Hepatocyte (in vitro differentiated cells): ENCODE data around the gene CYP27B1. TPM values are rescaled to one million over a fixed set of nuclear protein-coding genes. Genes with fewer than 3 reads are reported as not detected.

ENCODE experiments used
- DNase-seq: peaks from one replicate; pipeline ENCODE4 v3.0.0-alpha.2; 2016; ENCODE audit warnings: low spot score
- H2AFZ ChIP-seq: fragments of 200-600 bp; sonication (generic); 2 replicates; pipeline ENCODE4 v1.6.0; 2016; ENCODE audit warnings: antibody characterized with exemption, mild to moderate bottlenecking
- H3K27ac ChIP-seq: fragments of 200-600 bp; sonication (generic); 2 replicates; pipeline ENCODE4 v1.5.1; 2016; ENCODE audit warnings: mild to moderate bottlenecking
- H3K27me3 ChIP-seq: fragments of 200-600 bp; sonication (generic); 2 replicates; pipeline ENCODE4 v1.6.1; 2016
- H3K36me3 ChIP-seq: fragments of 200-600 bp; sonication (generic); replicated peaks from 2 replicates; pipeline ENCODE4 v1.5.1; 2016; ENCODE audit warnings: low read depth; ENCODE audit not compliant: insufficient read depth
- H3K4me1 ChIP-seq: fragments of 200-600 bp; sonication (generic); 2 replicates; pipeline ENCODE4 v1.5.1; 2016; ENCODE audit warnings: mild to moderate bottlenecking, moderate library complexity; ENCODE audit not compliant: insufficient read depth
- H3K4me2 ChIP-seq: fragments of 200-600 bp; sonication (generic); 2 replicates; pipeline ENCODE4 v1.6.0; 2016
- H3K4me3 ChIP-seq: fragments of 200-600 bp; sonication (generic); 2 replicates; pipeline ENCODE4 v1.5.1; 2016; ENCODE audit warnings: mild to moderate bottlenecking
- H3K79me2 ChIP-seq: fragments of 200-600 bp; sonication (generic); 2 replicates; pipeline ENCODE4 v1.6.0; 2017; ENCODE audit warnings: mild to moderate bottlenecking
- H3K9me2 ChIP-seq: fragments of 200-600 bp; sonication (generic); replicated peaks from 2 replicates; pipeline ENCODE4 v1.6.0; 2017; ENCODE audit warnings: mild to moderate bottlenecking; ENCODE audit not compliant: insufficient read depth
- H3K9me3 ChIP-seq: fragments of 200-600 bp; sonication (generic); 2 replicates; pipeline ENCODE4 v1.5.1; 2016; ENCODE audit warnings: low read depth, mild to moderate bottlenecking
- H4K20me1 ChIP-seq: fragments of 200-600 bp; sonication (generic); 2 replicates; pipeline ENCODE4 v1.6.0; 2016; ENCODE audit warnings: mild to moderate bottlenecking; ENCODE audit not compliant: insufficient read depth, poor library complexity, severe bottlenecking
- CTCF ChIP-seq: fragments of 200-600 bp; sonication (generic); IDR thresholded peaks from 2 replicates; pipeline ENCODE4 v1.5.1; 2016; ENCODE audit warnings: antibody characterized with exemption, mild to moderate bottlenecking; ENCODE audit not compliant: poor library complexity
- EZH2 ChIP-seq: fragments of 200-600 bp; sonication (generic); IDR thresholded peaks from 2 replicates; pipeline ENCODE4 v1.6.1; 2016; ENCODE audit warnings: antibody characterized with exemption, mild to moderate bottlenecking, borderline replicate concordance
- EZH2phosphoT487 ChIP-seq: fragments of 200-600 bp; sonication (generic); IDR thresholded peaks from one replicate; pipeline ENCODE4 v1.6.1; 2018; ENCODE audit warnings: antibody characterized with exemption, mild to moderate bottlenecking, low read depth, moderate library complexity; ENCODE audit not compliant: unreplicated experiment, severe bottlenecking
- WGBS: methylation state at CpG from one replicate; pipeline ENCODE4 v1.1.6; 2016; ENCODE audit warnings: low lambda C conversion rate; ENCODE audit errors: missing lambda C conversion rate; 5-methylcytosine and 5-hydroxymethylcytosine counted together
- polyA plus RNA-seq: library from polyadenylated mRNA; unstranded; fragments of >200 nt; fragmentation: Nextera tagmentation; extraction: Ambion mirVana; gene quantifications from 2 replicates; pipeline ENCODE4 v1.2.1, GENCODE V29; 2016
- total RNA-seq: library from RNA; depleted of rRNA; stranded (reverse); fragments of >200 nt; gene quantifications from 2 replicates; pipeline ENCODE4 v1.2.3, GENCODE V29; 2014

Gene CYP27B1
- total and polyA plus RNA-seq, 2 experiments from 2014 or later = 0.23 to 2.3 TPM

- DNase-seq = no peak
- Histone ChIP-seq H4K20me1 (no peaks in the 10 kb centered on the region), H2AFZ (no peak overlapping the region), H3K79me2 (no peaks in the 10 kb centered on the region), H3K27me3 (no peaks in the 10 kb centered on the region), H3K4me3 (no peak overlapping the region), H3K36me3 (no peaks in the 10 kb centered on the region), H3K27ac (no peak overlapping the region), H3K9me2 (no peaks in the 10 kb centered on the region), H3K4me2 (no peak overlapping the region), H3K4me1 (no peaks in the 10 kb centered on the region), H3K9me3 (no peaks in the 10 kb centered on the region)
- TF ChIP-seq CTCF (no peak), EZH2 (no peak), EZH2phosphoT487 (no peak)
- WGBS = 96% methylated on average over 5 of the region's 5 CpGs
Observed at GRCh38 chr12:57810450-57810849, 43.6 kb upstream of the CYP27B1 start.

GRCh38 chr12:57809425-57809824 lies 42.5 kb upstream of the CYP27B1 start:
- Histone ChIP-seq H3K27me3 (no peaks in the 10 kb centered on the region), H3K36me3 (no peaks in the 10 kb centered on the region), H2AFZ (no peak overlapping the region), H3K4me2 (no peak overlapping the region), H3K4me1 (no peaks in the 10 kb centered on the region), H3K4me3 (no peak overlapping the region), H3K27ac (no peak overlapping the region), H3K9me2 (no peaks in the 10 kb centered on the region), H3K9me3 (no peaks in the 10 kb centered on the region), H3K79me2 (no peaks in the 10 kb centered on the region), H4K20me1 (no peaks in the 10 kb centered on the region)
- no peak for TF ChIP-seq CTCF
- TF ChIP-seq EZH2 = no peak
- no peak for TF ChIP-seq EZH2phosphoT487
- 90% methylated on average over 3 of the region's 3 CpGs for WGBS
- DNase-seq = no peak

- Histone ChIP-seq H3K27me3 (no peaks in the 10 kb centered on the region), H3K36me3 (no peaks in the 10 kb centered on the region)
- 90% methylated on average over 5 of the region's 5 CpGs for WGBS
Observed at GRCh38 chr12:57808351-57808750, 41.5 kb upstream of the CYP27B1 start.

GRCh38 chr12:57807285-57807684 lies 40.4 kb upstream of the CYP27B1 start:
- no peak overlapping the region for H3K27ac ChIP-seq

More at GRCh38 chr12:57808351-57808750, 41.5 kb upstream of the CYP27B1 start:
- H3K9me3 ChIP-seq = no peaks in the 10 kb centered on the region
- no peak for TF ChIP-seq EZH2
- no peaks in the 10 kb centered on the region for H3K9me2 ChIP-seq
- H4K20me1 ChIP-seq = no peaks in the 10 kb centered on the region
- H3K27ac ChIP-seq = no peak overlapping the region
- no peaks in the 10 kb centered on the region for H3K4me1 ChIP-seq
- no peak for DNase-seq
- no peak overlapping the region for H3K4me3 ChIP-seq
- H2AFZ ChIP-seq = no peak overlapping the region
- no peak overlapping the region for H3K4me2 ChIP-seq
- H3K79me2 ChIP-seq = no peaks in the 10 kb centered on the region

More at GRCh38 chr12:57807285-57807684, 40.4 kb upstream of the CYP27B1 start:
- Histone ChIP-seq H3K36me3 (no peaks in the 10 kb centered on the region), H3K4me3 (no peak overlapping the region), H3K79me2 (no peaks in the 10 kb centered on the region), H4K20me1 (no peaks in the 10 kb centered on the region), H3K27me3 (no peaks in the 10 kb centered on the region), H3K9me3 (no peaks in the 10 kb centered on the region), H3K4me2 (no peak overlapping the region), H2AFZ (no peak overlapping the region), H3K9me2 (no peaks in the 10 kb centered on the region), H3K4me1 (no peaks in the 10 kb centered on the region)
- 95% methylated on average over 9 of the region's 9 CpGs for WGBS
- no peak for DNase-seq
- TF ChIP-seq EZH2phosphoT487 = no peak
- TF ChIP-seq EZH2 = no peak
- TF ChIP-seq CTCF = no peak
